SU-DHL-6 (cell line): ENCODE measurements around the gene FAM240A.

Source experiments
- EZH2phosphoT487 ChIP-seq: fragments of 200-600 bp; sonication (generic), shearing (Covaris generic); conservative IDR thresholded peaks from 2 replicates; pipeline ENCODE4 v1.6.1; 2018; ENCODE audit warnings: mild to moderate bottlenecking, antibody characterized with exemption, low read length, moderate library complexity, mixed read lengths
- TF ChIP-seq, protein P1 (sequence below): fragments of 200-600 bp; sonication (generic); IDR thresholded peaks from one replicate; pipeline ENCODE4 v1.5.1; 2017; ENCODE audit warnings: antibody characterized with exemption, mild to moderate bottlenecking, low read length, moderate library complexity; ENCODE audit not compliant: insufficient read depth, poor library complexity, severe bottlenecking

DNA sequence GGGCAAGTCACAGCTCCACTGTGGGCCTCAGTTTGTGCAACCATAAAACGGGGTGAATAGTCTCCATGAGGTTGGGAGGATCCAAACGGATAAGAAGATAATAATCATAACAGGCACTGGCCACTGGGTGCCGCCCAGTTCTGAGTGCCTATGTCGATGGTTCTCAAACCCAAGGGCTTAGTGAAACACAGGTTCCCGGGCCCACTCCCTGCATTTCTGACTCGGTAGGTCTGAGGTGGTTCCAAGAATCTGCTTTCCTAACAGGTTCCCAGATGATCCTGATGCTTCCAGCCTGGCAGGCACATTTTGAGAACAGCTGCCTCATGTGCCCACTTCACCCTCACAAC, 60.0 kb downstream of the FAM240A start:
- TF ChIP-seq, protein P1, sequence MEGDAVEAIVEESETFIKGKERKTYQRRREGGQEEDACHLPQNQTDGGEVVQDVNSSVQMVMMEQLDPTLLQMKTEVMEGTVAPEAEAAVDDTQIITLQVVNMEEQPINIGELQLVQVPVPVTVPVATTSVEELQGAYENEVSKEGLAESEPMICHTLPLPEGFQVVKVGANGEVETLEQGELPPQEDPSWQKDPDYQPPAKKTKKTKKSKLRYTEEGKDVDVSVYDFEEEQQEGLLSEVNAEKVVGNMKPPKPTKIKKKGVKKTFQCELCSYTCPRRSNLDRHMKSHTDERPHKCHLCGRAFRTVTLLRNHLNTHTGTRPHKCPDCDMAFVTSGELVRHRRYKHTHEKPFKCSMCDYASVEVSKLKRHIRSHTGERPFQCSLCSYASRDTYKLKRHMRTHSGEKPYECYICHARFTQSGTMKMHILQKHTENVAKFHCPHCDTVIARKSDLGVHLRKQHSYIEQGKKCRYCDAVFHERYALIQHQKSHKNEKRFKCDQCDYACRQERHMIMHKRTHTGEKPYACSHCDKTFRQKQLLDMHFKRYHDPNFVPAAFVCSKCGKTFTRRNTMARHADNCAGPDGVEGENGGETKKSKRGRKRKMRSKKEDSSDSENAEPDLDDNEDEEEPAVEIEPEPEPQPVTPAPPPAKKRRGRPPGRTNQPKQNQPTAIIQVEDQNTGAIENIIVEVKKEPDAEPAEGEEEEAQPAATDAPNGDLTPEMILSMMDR: no peak
- no peak for TF ChIP-seq EZH2phosphoT487
